ENCODE measurements around the gene RALGPS1. TPM values are rescaled to one million over a fixed set of nuclear protein-coding genes. Genes with fewer than 3 reads are reported as not detected.
A peak's percentile ranks its signal among the peaks of the same experiment; 100 is the strongest.

Gene RALGPS1
- polyA plus RNA-seq, 4 donors = 16.6 to 53.3 (median 26.8) TPM

DNA sequence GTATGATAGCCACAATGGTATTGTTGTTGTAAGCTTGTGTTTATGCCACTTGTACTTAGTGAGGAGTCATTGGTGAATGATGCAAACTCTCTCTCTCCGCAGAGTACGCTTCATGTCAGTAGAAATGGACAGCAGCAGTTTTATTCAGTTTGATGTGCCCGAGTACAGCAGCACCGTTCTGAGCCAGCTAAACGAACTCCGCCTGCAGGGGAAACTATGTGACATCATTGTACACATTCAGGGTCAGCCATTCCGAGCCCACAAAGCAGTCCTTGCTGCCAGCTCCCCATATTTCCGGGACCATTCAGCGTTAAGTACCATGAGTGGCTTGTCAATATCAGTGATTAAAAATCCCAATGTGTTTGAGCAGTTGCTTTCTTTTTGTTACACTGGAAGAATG is 35.3 kb upstream of the RALGPS1 start:
- H3K27ac ChIP-seq (ENCODE audit: low read depth in 1 of 3, low read length in 2 of 3) = no peak overlapping the region
- no peak overlapping the region for H3K4me3 ChIP-seq (ENCODE audit: low read depth in 1 of 3, low read length in 3 of 3)
- no peaks in the 10 kb centered on the region for H3K4me1 ChIP-seq (ENCODE audit: control insufficient read depth in 3 of 3, insufficient read depth in 2 of 3, low read depth in 1 of 3, low read length in 2 of 3)
- FAIRE-seq (no peak), DNase-seq (no peak)
- 84 to 92% (median 90%) methylated on average over 9 of the region's 9 CpGs for WGBS, 3 donors
- peaks cover 2 to 45% (median 5%) of the 10 kb centered on the region in 3 donors for H3K36me3 ChIP-seq (ENCODE audit: control insufficient read depth in 3 of 3, insufficient read depth in 2 of 3, low read depth in 1 of 3, low read length in 3 of 3)
- H3K27me3 ChIP-seq (ENCODE audit: control insufficient read depth in 3 of 3, insufficient read depth in 3 of 3, low read length in 3 of 3) = no peaks in the 10 kb centered on the region
- no peaks in the 10 kb centered on the region for H3K9me3 ChIP-seq (ENCODE audit: control insufficient read depth in 2 of 2, insufficient read depth in 1 of 2, low read depth in 1 of 2, low read length in 1 of 2)

DNA sequence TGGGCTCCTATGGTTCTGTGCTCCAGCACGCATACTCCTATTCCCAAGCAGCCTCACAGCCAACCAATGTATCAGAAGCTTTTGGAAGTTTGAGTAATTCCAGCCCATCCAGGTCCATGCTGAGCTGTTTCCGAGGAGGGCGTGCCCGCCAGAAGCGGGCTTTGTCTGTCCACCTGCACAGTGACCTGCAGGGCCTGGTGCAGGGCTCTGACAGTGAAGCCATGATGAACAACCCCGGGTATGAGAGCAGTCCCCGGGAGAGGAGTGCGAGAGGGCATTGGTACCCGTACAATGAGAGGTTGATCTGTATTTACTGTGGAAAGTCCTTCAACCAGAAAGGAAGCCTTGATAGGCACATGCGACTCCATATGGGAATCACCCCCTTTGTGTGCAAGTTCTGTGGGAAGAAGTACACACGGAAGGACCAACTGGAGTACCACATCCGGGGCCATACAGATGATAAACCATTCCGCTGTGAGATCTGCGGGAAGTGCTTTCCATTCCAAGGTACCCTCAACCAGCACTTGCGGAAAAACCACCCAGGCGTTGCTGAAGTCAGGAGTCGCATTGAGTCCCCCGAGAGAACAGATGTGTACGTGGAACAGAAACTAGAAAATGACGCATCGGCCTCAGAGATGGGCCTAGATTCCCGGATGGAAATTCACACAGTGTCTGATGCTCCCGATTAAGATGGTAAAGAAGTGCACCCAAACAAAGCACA is 34.2 kb upstream of the RALGPS1 start:
- WGBS, 3 donors = 94 to 98% (median 95%) methylated on average over 23 of the region's 23 CpGs
- Histone ChIP-seq H3K4me3 (ENCODE audit: low read depth in 1 of 3, low read length in 3 of 3) (no peak overlapping the region), H3K4me1 (ENCODE audit: control insufficient read depth in 3 of 3, insufficient read depth in 2 of 3, low read depth in 1 of 3, low read length in 2 of 3) (peaks cover 0 to 3% (median 0%) of the 10 kb centered on the region in 3 donors), H3K9me3 (ENCODE audit: control insufficient read depth in 2 of 2, insufficient read depth in 1 of 2, low read depth in 1 of 2, low read length in 1 of 2) (no peaks in the 10 kb centered on the region), H3K27me3 (ENCODE audit: control insufficient read depth in 3 of 3, insufficient read depth in 3 of 3, low read length in 3 of 3) (no peaks in the 10 kb centered on the region), H3K36me3 (ENCODE audit: control insufficient read depth in 3 of 3, insufficient read depth in 2 of 3, low read depth in 1 of 3, low read length in 3 of 3) (peaks cover 2 to 42% (median 5%) of the 10 kb centered on the region in 3 donors), H3K27ac (ENCODE audit: low read depth in 1 of 3, low read length in 2 of 3) (no peak overlapping the region)
- DNase-seq = no peak
- FAIRE-seq = no peak

DNA sequence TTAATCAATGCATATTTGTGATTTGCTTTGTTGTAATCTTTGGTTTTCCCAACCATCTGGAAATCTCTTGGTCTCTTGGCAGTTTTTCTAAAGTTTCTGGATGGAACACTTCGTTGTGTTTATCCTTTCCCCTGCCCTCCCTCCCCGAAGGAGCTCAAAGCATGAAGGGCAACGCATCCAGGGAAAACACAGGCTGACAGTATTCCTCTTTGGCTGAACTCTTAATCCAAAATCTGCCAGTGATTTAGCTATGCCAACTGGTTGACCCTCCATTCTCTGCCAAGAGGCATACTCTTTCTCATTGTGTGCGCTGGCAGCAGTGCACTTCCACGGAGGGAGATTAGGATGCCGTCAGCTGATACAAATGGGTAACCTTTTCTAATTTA is 33.6 kb upstream of the RALGPS1 start:
- no peak for FAIRE-seq

DNA sequence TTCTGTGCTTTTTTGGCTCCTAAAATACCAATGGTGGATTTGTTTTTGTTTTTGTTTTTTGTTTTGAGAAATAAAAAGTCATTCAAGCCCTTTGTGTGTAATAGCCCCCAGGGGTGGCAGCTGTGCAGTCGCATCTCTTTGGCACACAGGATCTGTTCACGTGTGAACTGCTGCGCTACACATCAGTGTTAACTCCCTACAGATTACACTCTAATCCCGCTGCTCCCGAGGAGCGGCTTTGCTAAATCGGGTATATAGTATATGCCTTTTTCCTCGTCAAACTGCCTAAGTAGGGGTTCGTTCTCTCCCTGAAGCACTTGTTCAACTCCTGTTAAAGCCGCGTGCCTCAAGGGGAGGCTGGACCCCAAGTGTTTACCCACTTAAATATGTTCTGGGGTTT is 31.8 kb upstream of the RALGPS1 start:
- DNase-seq (no peak), FAIRE-seq (no peak)
- Histone ChIP-seq H3K4me1 (ENCODE audit: control insufficient read depth in 3 of 3, insufficient read depth in 2 of 3, low read depth in 1 of 3, low read length in 2 of 3) (peaks cover 0 to 9% (median 0%) of the 10 kb centered on the region in 3 donors), H3K4me3 (ENCODE audit: low read depth in 1 of 3, low read length in 3 of 3) (no peak overlapping the region), H3K9me3 (ENCODE audit: control insufficient read depth in 2 of 2, insufficient read depth in 1 of 2, low read depth in 1 of 2, low read length in 1 of 2) (no peaks in the 10 kb centered on the region), H3K27me3 (ENCODE audit: control insufficient read depth in 3 of 3, insufficient read depth in 3 of 3, low read length in 3 of 3) (no peaks in the 10 kb centered on the region), H3K36me3 (ENCODE audit: control insufficient read depth in 3 of 3, insufficient read depth in 2 of 3, low read depth in 1 of 3, low read length in 3 of 3) (peaks cover 2 to 45% (median 5%) of the 10 kb centered on the region in 3 donors), H3K27ac (ENCODE audit: low read depth in 1 of 3, low read length in 2 of 3) (no peak overlapping the region)
- WGBS, 3 donors = 91 to 96% (median 95%) methylated on average over 11 of the region's 11 CpGs

More for the DNA sequence above, 33.6 kb upstream of the RALGPS1 start:
- H3K4me1 ChIP-seq (ENCODE audit: control insufficient read depth in 3 of 3, insufficient read depth in 2 of 3, low read depth in 1 of 3, low read length in 2 of 3) = peaks cover 0 to 8% (median 0%) of the 10 kb centered on the region in 3 donors
- H3K36me3 ChIP-seq (ENCODE audit: control insufficient read depth in 3 of 3, insufficient read depth in 2 of 3, low read depth in 1 of 3, low read length in 3 of 3) = peaks cover 2 to 44% (median 5%) of the 10 kb centered on the region in 3 donors
- H3K9me3 ChIP-seq (ENCODE audit: control insufficient read depth in 2 of 2, insufficient read depth in 1 of 2, low read depth in 1 of 2, low read length in 1 of 2) = no peaks in the 10 kb centered on the region
- 80 to 94% (median 91%) methylated on average over 6 of the region's 6 CpGs for WGBS, 3 donors
- DNase-seq = no peak
- no peak overlapping the region for H3K4me3 ChIP-seq (ENCODE audit: low read depth in 1 of 3, low read length in 3 of 3)
- H3K27ac ChIP-seq (ENCODE audit: low read depth in 1 of 3, low read length in 2 of 3) = no peak overlapping the region
- no peaks in the 10 kb centered on the region for H3K27me3 ChIP-seq (ENCODE audit: control insufficient read depth in 3 of 3, insufficient read depth in 3 of 3, low read length in 3 of 3)

DNA sequence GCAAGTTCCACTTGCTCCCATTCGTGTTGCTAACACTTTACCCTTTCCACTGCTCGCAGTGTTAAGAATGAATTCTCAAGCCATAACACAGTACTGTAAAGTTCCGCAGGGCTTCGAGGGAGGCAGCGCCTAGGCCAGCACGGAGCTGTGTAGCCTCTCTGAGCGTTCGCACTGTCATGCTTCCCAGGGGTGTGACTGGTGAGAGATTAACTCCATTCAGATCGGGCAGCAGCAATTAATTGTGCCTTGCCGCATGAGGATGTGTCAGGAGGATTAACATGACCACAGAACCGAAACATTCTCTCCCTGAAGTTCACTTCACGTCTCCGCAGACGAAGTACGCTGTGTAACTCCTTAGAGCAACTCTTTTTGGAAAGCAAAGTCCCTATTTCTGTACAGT is 30.9 kb upstream of the RALGPS1 start:
- 71 to 85% (median 80%) methylated on average over 15 of the region's 15 CpGs for WGBS, 3 donors
- no peaks in the 10 kb centered on the region for H3K27me3 ChIP-seq (ENCODE audit: control insufficient read depth in 3 of 3, insufficient read depth in 3 of 3, low read length in 3 of 3)
- FAIRE-seq (no peak), DNase-seq (peak; percentile 9 to 25)
- H3K4me1 ChIP-seq (ENCODE audit: control insufficient read depth in 3 of 3, insufficient read depth in 2 of 3, low read depth in 1 of 3, low read length in 2 of 3) = peaks cover 0 to 9% (median 0%) of the 10 kb centered on the region in 3 donors
- peaks cover 2 to 38% (median 5%) of the 10 kb centered on the region in 3 donors for H3K36me3 ChIP-seq (ENCODE audit: control insufficient read depth in 3 of 3, insufficient read depth in 2 of 3, low read depth in 1 of 3, low read length in 3 of 3)
- H3K27ac ChIP-seq (ENCODE audit: low read depth in 1 of 3, low read length in 2 of 3) = no peak overlapping the region
- H3K4me3 ChIP-seq (ENCODE audit: low read depth in 1 of 3, low read length in 3 of 3) = no peak overlapping the region
- H3K9me3 ChIP-seq (ENCODE audit: control insufficient read depth in 2 of 2, insufficient read depth in 1 of 2, low read depth in 1 of 2, low read length in 1 of 2) = no peaks in the 10 kb centered on the region

DNA sequence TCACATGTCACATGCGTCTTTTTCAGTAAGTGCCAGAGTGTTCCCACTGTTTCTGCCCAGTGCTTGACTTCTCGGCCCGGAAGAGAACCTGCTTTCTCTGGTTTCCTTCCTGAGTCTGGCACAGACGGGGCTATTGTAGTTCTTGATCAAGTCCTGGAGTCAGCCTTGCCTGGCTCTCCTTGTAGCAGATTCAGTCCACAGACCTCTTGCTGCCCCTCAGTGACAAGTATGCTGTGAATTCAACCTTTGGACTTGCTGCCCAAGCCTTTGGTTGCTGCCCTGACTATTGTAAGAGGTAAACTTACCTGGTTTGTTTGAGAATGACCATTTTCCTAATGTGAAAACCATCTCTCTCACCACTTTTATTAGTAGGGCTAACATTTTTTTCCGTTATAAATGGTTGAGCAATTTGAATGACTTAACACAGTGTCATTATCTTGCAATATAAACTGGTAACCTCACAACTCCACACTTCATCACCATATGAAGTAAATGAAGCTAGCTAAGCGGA is 29.4 kb upstream of the RALGPS1 start:
- DNase-seq (peak; percentile 17 to 72), FAIRE-seq (no peak)
- Histone ChIP-seq H3K4me1 (ENCODE audit: control insufficient read depth in 3 of 3, insufficient read depth in 2 of 3, low read depth in 1 of 3, low read length in 2 of 3) (peaks cover 0 to 9% (median 0%) of the 10 kb centered on the region in 3 donors), H3K9me3 (ENCODE audit: control insufficient read depth in 2 of 2, insufficient read depth in 1 of 2, low read depth in 1 of 2, low read length in 1 of 2) (no peaks in the 10 kb centered on the region), H3K27me3 (ENCODE audit: control insufficient read depth in 3 of 3, insufficient read depth in 3 of 3, low read length in 3 of 3) (no peaks in the 10 kb centered on the region), H3K36me3 (ENCODE audit: control insufficient read depth in 3 of 3, insufficient read depth in 2 of 3, low read depth in 1 of 3, low read length in 3 of 3) (peaks cover 0 to 26% (median 3%) of the 10 kb centered on the region in 3 donors), H3K27ac (ENCODE audit: low read depth in 1 of 3, low read length in 2 of 3) (peak overlapping the region in 1 of 3 donors; percentile 67), H3K4me3 (ENCODE audit: low read depth in 1 of 3, low read length in 3 of 3) (no peak overlapping the region)
- 78 to 84% (median 82%) methylated on average over 6 of the region's 6 CpGs for WGBS, 3 donors

DNA sequence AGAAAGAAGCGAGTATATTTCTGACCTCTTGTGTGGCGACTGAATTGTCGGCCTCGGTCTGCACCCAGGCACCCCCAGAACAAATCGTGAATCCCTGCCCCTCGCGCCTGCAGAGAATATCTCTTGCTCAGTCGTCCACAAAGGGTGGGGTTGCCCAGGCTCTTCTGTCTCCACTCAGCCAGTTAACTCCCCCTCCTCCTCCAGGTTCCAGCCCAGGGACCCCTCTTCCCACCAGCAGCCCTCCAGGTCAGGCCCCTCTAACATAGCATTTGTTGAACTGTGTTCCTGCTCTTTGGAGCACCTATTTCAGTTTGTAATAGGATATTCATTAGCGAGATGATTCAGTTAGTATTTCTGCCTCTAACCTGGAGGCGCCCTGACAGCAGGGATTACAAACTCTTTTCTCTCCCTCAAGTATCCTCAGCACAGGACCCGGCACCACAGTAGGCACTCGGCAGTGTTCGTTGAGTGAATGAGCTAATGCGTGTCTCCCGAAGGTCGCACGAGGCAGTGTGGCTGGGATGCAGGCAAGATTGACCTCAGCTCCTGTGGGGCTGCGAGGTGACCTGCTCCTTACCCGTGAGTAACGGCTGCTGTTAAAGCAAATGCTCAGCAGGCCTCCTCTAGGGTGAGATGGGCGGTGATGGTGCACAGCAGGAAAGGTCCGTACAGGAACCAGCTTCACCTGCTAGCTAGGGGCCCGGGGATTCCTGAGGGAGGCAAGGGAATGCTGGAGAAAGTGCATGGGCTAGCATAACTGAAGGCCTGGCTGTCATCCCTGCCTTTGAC is 28.4 kb upstream of the RALGPS1 start:
- no peak overlapping the region for H3K27ac ChIP-seq (ENCODE audit: low read depth in 1 of 3, low read length in 2 of 3)
- no peak for FAIRE-seq

DNA sequence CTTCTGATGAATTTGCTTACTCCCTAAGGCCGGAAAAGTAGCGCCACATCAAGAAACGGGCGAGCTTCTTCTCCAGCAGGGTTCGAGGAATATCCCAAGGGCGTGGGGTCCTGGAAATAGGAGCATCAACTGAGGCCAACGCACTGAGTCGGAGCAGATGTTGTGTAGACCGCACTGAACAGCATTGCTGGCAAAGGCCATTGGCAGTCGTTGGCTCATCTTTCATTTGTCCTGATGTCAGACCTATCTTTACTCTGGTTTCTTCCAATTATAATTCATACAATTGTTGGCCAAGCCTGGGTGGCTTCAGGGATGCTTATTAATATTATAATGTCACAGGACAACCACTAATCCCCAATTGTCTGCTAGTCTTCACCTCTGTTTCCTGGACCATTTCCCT is 27.7 kb upstream of the RALGPS1 start:
- Histone ChIP-seq H3K36me3 (ENCODE audit: control insufficient read depth in 3 of 3, insufficient read depth in 2 of 3, low read depth in 1 of 3, low read length in 3 of 3) (peaks cover 0 to 16% (median 0%) of the 10 kb centered on the region in 3 donors), H3K9me3 (ENCODE audit: control insufficient read depth in 2 of 2, insufficient read depth in 1 of 2, low read depth in 1 of 2, low read length in 1 of 2) (no peaks in the 10 kb centered on the region), H3K27ac (ENCODE audit: low read depth in 1 of 3, low read length in 2 of 3) (no peak overlapping the region), H3K4me1 (ENCODE audit: control insufficient read depth in 3 of 3, insufficient read depth in 2 of 3, low read depth in 1 of 3, low read length in 2 of 3) (peaks cover 0 to 9% (median 0%) of the 10 kb centered on the region in 3 donors), H3K4me3 (ENCODE audit: low read depth in 1 of 3, low read length in 3 of 3) (no peak overlapping the region), H3K27me3 (ENCODE audit: control insufficient read depth in 3 of 3, insufficient read depth in 3 of 3, low read length in 3 of 3) (no peaks in the 10 kb centered on the region)
- FAIRE-seq = no peak
- no peak for DNase-seq
- 81 to 97% (median 91%) methylated on average over 10 of the region's 10 CpGs for WGBS, 3 donors

More for the DNA sequence above, 28.4 kb upstream of the RALGPS1 start:
- Histone ChIP-seq H3K4me3 (ENCODE audit: low read depth in 1 of 3, low read length in 3 of 3) (no peak overlapping the region), H3K9me3 (ENCODE audit: control insufficient read depth in 2 of 2, insufficient read depth in 1 of 2, low read depth in 1 of 2, low read length in 1 of 2) (no peaks in the 10 kb centered on the region), H3K4me1 (ENCODE audit: control insufficient read depth in 3 of 3, insufficient read depth in 2 of 3, low read depth in 1 of 3, low read length in 2 of 3) (peaks cover 0 to 9% (median 0%) of the 10 kb centered on the region in 3 donors), H3K27me3 (ENCODE audit: control insufficient read depth in 3 of 3, insufficient read depth in 3 of 3, low read length in 3 of 3) (no peaks in the 10 kb centered on the region), H3K36me3 (ENCODE audit: control insufficient read depth in 3 of 3, insufficient read depth in 2 of 3, low read depth in 1 of 3, low read length in 3 of 3) (peaks cover 0 to 16% (median 0%) of the 10 kb centered on the region in 3 donors)
- WGBS, 3 donors = 84 to 91% (median 86%) methylated on average over 23 of the region's 23 CpGs
- DNase-seq = no peak
